Pancreas (tissue), 10 donors: ENCODE results near the gene MRPS15. TPM values are rescaled to one million over a fixed set of nuclear protein-coding genes. Genes with fewer than 3 reads are reported as not detected.
"Not testable (repeated sequence)": the region's sequence is repeated elsewhere in the genome, so short reads cannot be mapped to it uniquely, and the experiment has no call there.

Experiments
- ATAC-seq, 4 donors: fragments of 200-7000 bp; cut with Tn5 transposase; one replicate each; pipeline versions ENCODE4 v1.8.0 to v1.9.1; 2020; ENCODE audit warnings: mild to moderate bottlenecking in 4 of 4, moderate library complexity in 4 of 4
- DNase-seq, 6 donors: peaks; one replicate each; pipeline ENCODE4 v3.0.0-alpha.2; 2020
- FAIRE-seq: peaks from 2 replicates; lab custom pipeline; 2012; peaks lifted over from hg19 to GRCh38; lab: Jason Lieb, UNC
- H3K27ac ChIP-seq, 4 donors: fragments of 200-600 bp; sonication (generic); 1 replicate in 3 of 4; 2 replicates in 1 of 4; pipeline versions ENCODE4 v1.5.0 to v1.8.0; 2020
- H3K27me3 ChIP-seq, 4 donors: fragments of 200-600 bp; one replicate each; pipeline ENCODE4 v1.8.0; 2021
- H3K36me3 ChIP-seq, 3 donors: fragments of 200-600 bp; sonication (generic) in 1 of 3; one replicate each; pipeline versions ENCODE4 v1.5.0 to v1.8.0; 2020 to 2021
- H3K4me1 ChIP-seq, 3 donors: fragments of 200-600 bp; one replicate each; pipeline ENCODE4 v1.8.0; 2021
- H3K4me3 ChIP-seq, 4 donors: fragments of 200-600 bp; sonication (generic) in 2 of 4; one replicate each; pipeline versions ENCODE4 v1.5.0 to v1.8.0; 2020 to 2021
- H3K9me3 ChIP-seq, 4 donors: fragments of 200-600 bp; one replicate each; pipeline ENCODE4 v1.8.0; 2021
- CTCF ChIP-seq, 4 donors: fragments of 200-600 bp; sonication (generic) in 3 of 4; IDR thresholded peaks; one replicate each; pipeline versions ENCODE4 v1.5.0 to v1.8.0; 2021; ENCODE audit warnings: antibody characterized with exemption in 4 of 4
- WGBS, 2 donors: extraction: QIAGEN DNeasy Blood & Tissue Kit; methylation state at CpG; one replicate each; pipeline ENCODE4 v1.1.7; 2013; 5-methylcytosine and 5-hydroxymethylcytosine counted together
- intact Hi-C, 3 donors: fragments of 100-400 bp; cut with DNase I; formaldehyde crosslinking; loops; one replicate each; pipeline versions ENCODE4 v1.11.1 to v1.14.2; 2022
- polyA plus RNA-seq, 2 donors: library from polyadenylated mRNA; stranded (reverse); fragments of 200-250 nt; gene quantifications; one replicate each; pipeline ENCODE4 v1.2.3, GENCODE V29; 2013
- total RNA-seq, 6 donors: library from RNA; stranded (reverse); fragmentation: NEBNext Ultra II Directional in 4 of 6; extraction: Animal tissue kit (Norgen Biotek cat#: 25700) in 4 of 6; gene quantifications; one replicate each; pipeline versions ENCODE4 v1.2.1 to v1.2.4, GENCODE V29; 2021 to 2023
- donor health status: healthy with polysubstance abuse.
- donor health status: DM: no; HTN: no; CAD: no; lungs with moderate emphysema.
- donor health status: DM: no; HTN: no; CAD: no.
- donor health status: control.
- donor health status: control.
- donor health status: Bipolar disorder and iron deficiency.
- donor health status: DM: yes; HTN: yes; CAD: no.
- donor health status: DM: no; HTN: no; CAD: no.
- donor health status: DM: no; HTN: no; CAD: no.
- donor health status: DM: yes; HTN: yes; CAD: no.

MRPS15 gene
- total and polyA plus RNA-seq, 8 donors: 20.4 to 79.3 (median 27.0) TPM

- WGBS, 2 donors: 70 to 75% methylated on average over 2 of the region's 2 CpGs
- DNase-seq: no peak
- no peaks in the 10 kb centered on the region for H3K27me3 ChIP-seq
- no peaks in the 10 kb centered on the region for H3K9me3 ChIP-seq
- ATAC-seq: no peak
- H3K27ac ChIP-seq: no peak overlapping the region
- no peaks in the 10 kb centered on the region for H3K36me3 ChIP-seq
- H3K4me1 ChIP-seq: no peaks in the 10 kb centered on the region
- H3K4me3 ChIP-seq: no peak overlapping the region
- FAIRE-seq: no peak
- intact Hi-C loops: no loop called here
- no peak for TF ChIP-seq CTCF (IDR thresholded peaks at IDR 0.05)
These were observed 15.4 kb upstream of the MRPS15 start for GRCh38 chr1:36479505-36480051.

GRCh38 chr1:36477615-36478014 is 13.4 kb upstream of the MRPS15 start:
- H3K4me3 ChIP-seq, H3K27me3 ChIP-seq, H3K4me1 ChIP-seq, FAIRE-seq, H3K36me3 ChIP-seq, H3K9me3 ChIP-seq, H3K27ac ChIP-seq, DNase-seq, intact Hi-C loops, ATAC-seq: not testable (repeated sequence)
- WGBS, 2 donors: 77 to 89% methylated on average over 13 of the region's 13 CpGs

GRCh38 chr1:36476945-36477344 is 12.8 kb upstream of the MRPS15 start:
- no peak for TF ChIP-seq CTCF (IDR thresholded peaks at IDR 0.05)
- no peak for ATAC-seq
- H3K27me3 ChIP-seq: no peaks in the 10 kb centered on the region
- intact Hi-C loops: no loop called here
- no peaks in the 10 kb centered on the region for H3K9me3 ChIP-seq
- H3K36me3 ChIP-seq: no peaks in the 10 kb centered on the region
- H3K4me3 ChIP-seq: no peak overlapping the region
- DNase-seq: no peak
- no peaks in the 10 kb centered on the region for H3K4me1 ChIP-seq
- WGBS, 2 donors: 72 to 77% methylated on average over 5 of the region's 5 CpGs
- no peak overlapping the region for H3K27ac ChIP-seq
- FAIRE-seq: no peak

GRCh38 chr1:36475910-36476604 is 11.9 kb upstream of the MRPS15 start:
- DNase-seq: no peak
- 70 to 82% methylated on average over 7 of the region's 7 CpGs for WGBS, 2 donors
- no peaks in the 10 kb centered on the region for H3K9me3 ChIP-seq
- H3K27ac ChIP-seq: no peak overlapping the region
- no peaks in the 10 kb centered on the region for H3K36me3 ChIP-seq
- no peaks in the 10 kb centered on the region for H3K27me3 ChIP-seq
- no peak for ATAC-seq
- no peak overlapping the region for H3K4me3 ChIP-seq
- intact Hi-C loops: no loop called here
- TF ChIP-seq CTCF (IDR thresholded peaks at IDR 0.05): no peak
- no peak for FAIRE-seq
- H3K4me1 ChIP-seq: no peaks in the 10 kb centered on the region

GRCh38 chr1:36475341-36475740 is 11.2 kb upstream of the MRPS15 start:
- Histone ChIP-seq H3K4me3 (no peak overlapping the region), H3K27ac (no peak overlapping the region), H3K36me3 (no peaks in the 10 kb centered on the region), H3K27me3 (no peaks in the 10 kb centered on the region), H3K4me1 (no peaks in the 10 kb centered on the region), H3K9me3 (no peaks in the 10 kb centered on the region)
- no peak for FAIRE-seq
- no peak for ATAC-seq
- 64 to 67% methylated on average over 9 of the region's 9 CpGs for WGBS, 2 donors
- TF ChIP-seq CTCF (IDR thresholded peaks at IDR 0.05): no peak
- no peak for DNase-seq
- intact Hi-C loops: no loop called here
